ENCODE data around the gene DCDC1. TPM values are rescaled to one million over a fixed set of nuclear protein-coding genes. Genes with fewer than 3 reads are reported as not detected.

Gene DCDC1
- total and polyA plus RNA-seq, 4 experiments from 2014 or later = 0.14 to 0.29 (median 0.17) TPM; not detected in 1

- Mint-ChIP-seq H3K27me3 (no peaks in the 10 kb centered on the region), H3K27ac (peak overlapping the region; percentile 6 to 88 (median 50)), H3K36me3 (peaks cover 0 to 7% of the 10 kb centered on the region in 2 donors), H3K9me3 (peaks cover 0 to 1% (median 0%) of the 10 kb centered on the region in 8 donors), H3K4me3 (peak overlapping the region; percentile 2 to 77 (median 57)), H3K4me1 (peaks cover 39 to 69% (median 55%) of the 10 kb centered on the region in 4 donors)
- no peaks in the 10 kb centered on the region for H3K36me3 ChIP-seq (ENCODE audit: insufficient read depth, low read length)
- H3K9me3 ChIP-seq (ENCODE audit: control insufficient read depth in 1 of 2, low read length in 2 of 2) = no peaks in the 10 kb centered on the region
- DNase-seq = peak; percentile 47 to 65 (median 50)
- H3K4me3 ChIP-seq (ENCODE audit: low read length in 2 of 2) = no peak overlapping the region
- H3K27ac ChIP-seq (ENCODE audit: low read depth, low read length) = no peak overlapping the region
- ChIA-PET POLR2A (ENCODE audit: partially characterized antibody) (no interaction called here), CTCF (ENCODE audit: partially characterized antibody) (no interaction called here)
- no peaks in the 10 kb centered on the region for H3K27me3 ChIP-seq (ENCODE audit: insufficient read depth, low read length)
- peaks cover 51% of the 10 kb centered on the region for H3K4me1 ChIP-seq (ENCODE audit: insufficient read depth, low read length)
- intact Hi-C loops (cut with micrococcal nuclease) = loop anchor here (5.0 kb wide), 3 partner anchors 726 to 1216 kb away; partner anchors contain the start of genes ARL14EP, EIF3M and RCN1
These were observed 2.7 kb downstream of the DCDC1 start for GRCh38 chr11:31366795-31367194.

GRCh38 chr11:31361743-31362142 lies 7.8 kb downstream of the DCDC1 start:
- no peak for DNase-seq
- no peaks in the 10 kb centered on the region for H3K27me3 Mint-ChIP-seq
- peaks cover 22% of the 10 kb centered on the region for H3K4me1 ChIP-seq (ENCODE audit: insufficient read depth, low read length)
- H3K27ac ChIP-seq (ENCODE audit: low read depth, low read length) = no peak overlapping the region
- CTCF ChIA-PET (ENCODE audit: partially characterized antibody) = interaction anchor here (1.0 kb wide), 1 partner anchor 8 kb away, joined by 3 read pairs; the partner anchor contains the start of genes DCDC1 and DNAJC24
- no peaks in the 10 kb centered on the region for H3K36me3 ChIP-seq (ENCODE audit: insufficient read depth, low read length)
- H3K36me3 Mint-ChIP-seq = no peaks in the 10 kb centered on the region
- no peaks in the 10 kb centered on the region for H3K27me3 ChIP-seq (ENCODE audit: insufficient read depth, low read length)
- H3K9me3 ChIP-seq (ENCODE audit: control insufficient read depth in 1 of 2, low read length in 2 of 2) = no peaks in the 10 kb centered on the region
- POLR2A ChIA-PET (ENCODE audit: partially characterized antibody) = no interaction called here
- intact Hi-C loops (cut with micrococcal nuclease) = no loop called here
- H3K9me3 Mint-ChIP-seq = peaks cover 0 to 1% (median 0%) of the 10 kb centered on the region in 8 donors
- H3K4me1 Mint-ChIP-seq = peaks cover 16 to 42% (median 30%) of the 10 kb centered on the region in 4 donors
- H3K4me3 Mint-ChIP-seq = peak overlapping the region in 7 of 8 donors; percentile 22 to 64 (median 55)
- H3K4me3 ChIP-seq (ENCODE audit: low read length in 2 of 2) = no peak overlapping the region
- peak overlapping the region in 4 of 7 donors; percentile 62 to 72 (median 63) for H3K27ac Mint-ChIP-seq

DNA sequence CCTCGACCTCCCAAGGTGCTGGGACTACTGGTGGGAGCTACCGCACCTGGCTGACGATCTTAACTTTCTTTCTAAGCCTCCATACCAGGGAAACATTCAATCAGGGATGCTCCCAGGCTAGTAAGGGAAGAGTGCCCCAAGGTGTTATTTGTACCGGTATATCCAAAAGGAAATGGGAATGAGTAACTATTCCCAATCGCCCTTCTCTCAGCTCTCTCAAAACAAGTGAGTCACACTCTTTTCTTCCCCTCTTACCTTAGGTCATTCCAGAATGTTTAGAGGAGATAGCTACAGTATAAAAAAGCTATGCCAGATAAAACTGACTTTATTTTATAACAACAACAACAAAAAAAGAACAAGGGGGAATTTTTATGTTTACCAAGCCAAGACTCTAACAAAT lies 13.7 kb downstream of the DCDC1 start:
- Mint-ChIP-seq H3K27ac (no peak overlapping the region), H3K4me1 (peaks cover 0 to 5% (median 3%) of the 10 kb centered on the region in 4 donors), H3K36me3 (no peaks in the 10 kb centered on the region), H3K9me3 (no peaks in the 10 kb centered on the region), H3K27me3 (peaks cover 0 to 8% of the 10 kb centered on the region in 2 donors), H3K4me3 (no peak overlapping the region)
- no peak for DNase-seq
- H3K36me3 ChIP-seq (ENCODE audit: insufficient read depth, low read length) = no peaks in the 10 kb centered on the region
- CTCF ChIA-PET (ENCODE audit: partially characterized antibody) = no interaction called here
- intact Hi-C loops (cut with micrococcal nuclease) = no loop called here
- no peak overlapping the region for H3K4me3 ChIP-seq (ENCODE audit: low read length in 2 of 2)
- H3K27me3 ChIP-seq (ENCODE audit: insufficient read depth, low read length) = no peaks in the 10 kb centered on the region
- H3K4me1 ChIP-seq (ENCODE audit: insufficient read depth, low read length) = no peaks in the 10 kb centered on the region
- H3K27ac ChIP-seq (ENCODE audit: low read depth, low read length) = no peak overlapping the region
- no peaks in the 10 kb centered on the region for H3K9me3 ChIP-seq (ENCODE audit: control insufficient read depth in 1 of 2, low read length in 2 of 2)
- POLR2A ChIA-PET (ENCODE audit: partially characterized antibody) = no interaction called here

DNA sequence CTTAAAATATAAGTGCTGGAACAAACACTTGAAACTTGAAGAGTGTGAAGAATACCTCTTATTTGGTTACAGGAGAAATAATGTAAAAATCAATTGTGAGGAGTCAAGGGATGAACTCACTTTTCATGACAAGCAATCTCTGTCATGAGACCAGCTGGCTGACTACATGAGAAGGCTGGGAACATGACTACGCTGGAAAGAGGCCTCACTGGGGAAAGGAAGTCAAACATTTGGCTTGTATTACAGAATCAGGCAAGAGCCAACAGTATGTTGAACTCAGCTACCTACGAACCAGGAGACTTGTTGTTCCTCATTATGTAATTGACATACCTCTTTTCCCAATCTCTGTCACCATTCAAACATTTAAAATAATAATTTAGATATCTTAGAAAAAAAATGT lies 14.4 kb downstream of the DCDC1 start:
- H3K36me3 ChIP-seq (ENCODE audit: insufficient read depth, low read length) = no peaks in the 10 kb centered on the region
- no peaks in the 10 kb centered on the region for H3K4me1 Mint-ChIP-seq
- H3K4me3 ChIP-seq (ENCODE audit: low read length in 2 of 2) = no peak overlapping the region
- H3K4me1 ChIP-seq (ENCODE audit: insufficient read depth, low read length) = no peaks in the 10 kb centered on the region
- ChIA-PET POLR2A (ENCODE audit: partially characterized antibody) (no interaction called here), CTCF (ENCODE audit: partially characterized antibody) (no interaction called here)
- peaks cover 0 to 8% of the 10 kb centered on the region in 2 donors for H3K27me3 Mint-ChIP-seq
- no peak overlapping the region for H3K27ac ChIP-seq (ENCODE audit: low read depth, low read length)
- H3K27me3 ChIP-seq (ENCODE audit: insufficient read depth, low read length) = no peaks in the 10 kb centered on the region
- no peak for DNase-seq
- no peak overlapping the region for H3K4me3 Mint-ChIP-seq
- H3K9me3 ChIP-seq (ENCODE audit: control insufficient read depth in 1 of 2, low read length in 2 of 2) = no peaks in the 10 kb centered on the region
- no peaks in the 10 kb centered on the region for H3K9me3 Mint-ChIP-seq
- no peak overlapping the region for H3K27ac Mint-ChIP-seq
- intact Hi-C loops (cut with micrococcal nuclease) = no loop called here
- H3K36me3 Mint-ChIP-seq = no peaks in the 10 kb centered on the region

DNA sequence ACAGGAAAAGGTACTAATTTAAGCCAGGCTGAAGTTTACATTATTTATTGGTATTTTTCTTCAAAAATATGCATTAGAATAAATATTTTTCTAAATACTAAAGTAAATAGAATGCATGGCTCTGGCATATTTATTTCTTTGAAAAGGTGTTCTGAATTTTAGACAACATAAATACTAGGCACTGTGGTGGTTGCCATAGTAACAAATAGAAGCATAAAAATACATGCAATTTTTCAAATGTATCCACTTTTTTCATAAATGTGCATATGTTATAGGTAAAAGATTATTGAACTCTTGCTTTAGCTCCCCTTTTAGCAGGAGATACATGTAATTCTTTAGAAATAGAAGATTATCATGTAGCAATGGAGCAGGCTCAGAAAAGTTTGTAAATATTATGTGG lies 18.4 kb downstream of the DCDC1 start:
- H3K27me3 Mint-ChIP-seq = peaks cover 5 to 10% of the 10 kb centered on the region in 2 donors
- Histone ChIP-seq H3K4me3 (ENCODE audit: low read length in 2 of 2) (no peak overlapping the region), H3K27me3 (ENCODE audit: insufficient read depth, low read length) (no peaks in the 10 kb centered on the region), H3K4me1 (ENCODE audit: insufficient read depth, low read length) (no peaks in the 10 kb centered on the region), H3K9me3 (ENCODE audit: control insufficient read depth in 1 of 2, low read length in 2 of 2) (no peaks in the 10 kb centered on the region), H3K36me3 (ENCODE audit: insufficient read depth, low read length) (no peaks in the 10 kb centered on the region), H3K27ac (ENCODE audit: low read depth, low read length) (no peak overlapping the region)
- H3K4me1 Mint-ChIP-seq = no peaks in the 10 kb centered on the region
- no peaks in the 10 kb centered on the region for H3K9me3 Mint-ChIP-seq
- intact Hi-C loops (cut with micrococcal nuclease) = no loop called here
- DNase-seq = no peak
- no peaks in the 10 kb centered on the region for H3K36me3 Mint-ChIP-seq
- H3K4me3 Mint-ChIP-seq = no peak overlapping the region
- H3K27ac Mint-ChIP-seq = no peak overlapping the region
- CTCF ChIA-PET (ENCODE audit: partially characterized antibody) = interaction anchor here (2.1 kb wide), 1 partner anchor 10 kb away, joined by 6 read pairs; no protein-coding TSS in a partner anchor
- POLR2A ChIA-PET (ENCODE audit: partially characterized antibody) = no interaction called here

GRCh38 chr11:31340903-31341572 lies 28.5 kb downstream of the DCDC1 start:
- H3K4me1 Mint-ChIP-seq = peaks cover 0 to 7% (median 0%) of the 10 kb centered on the region in 4 donors
- H3K4me3 Mint-ChIP-seq = no peak overlapping the region
- ChIA-PET CTCF (ENCODE audit: partially characterized antibody) (interaction anchor here (0.9 to 2.0 kb wide), 8 partner anchors 11 to 836 kb away, joined by 3 to 6 read pairs (median 4); partner anchors contain the start of genes DCDC1 and DNAJC24), POLR2A (ENCODE audit: partially characterized antibody) (interaction anchor here (1.7 kb wide), 1 partner anchor 29 kb away, joined by 5 read pairs; the partner anchor contains the start of genes DCDC1 and DNAJC24)
- peak; percentile 25 to 37 (median 29) for DNase-seq
- H3K36me3 ChIP-seq (ENCODE audit: insufficient read depth, low read length) = no peaks in the 10 kb centered on the region
- no peaks in the 10 kb centered on the region for H3K36me3 Mint-ChIP-seq
- intact Hi-C loops (cut with micrococcal nuclease) = loop anchor here (5.0 kb wide), 2 partner anchors 531 to 616 kb away; no protein-coding TSS in a partner anchor
- H3K4me3 ChIP-seq (ENCODE audit: low read length in 2 of 2) = no peak overlapping the region
- no peaks in the 10 kb centered on the region for H3K27me3 ChIP-seq (ENCODE audit: insufficient read depth, low read length)
- H3K27ac Mint-ChIP-seq = no peak overlapping the region
- no peaks in the 10 kb centered on the region for H3K9me3 ChIP-seq (ENCODE audit: control insufficient read depth in 1 of 2, low read length in 2 of 2)
- H3K27ac ChIP-seq (ENCODE audit: low read depth, low read length) = no peak overlapping the region
- H3K27me3 Mint-ChIP-seq = peaks cover 9 to 10% of the 10 kb centered on the region in 2 donors
- H3K4me1 ChIP-seq (ENCODE audit: insufficient read depth, low read length) = no peaks in the 10 kb centered on the region
- H3K9me3 Mint-ChIP-seq = peaks cover 0 to 2% (median 0%) of the 10 kb centered on the region in 8 donors

- no peak for DNase-seq
- no peaks in the 10 kb centered on the region for H3K36me3 ChIP-seq (ENCODE audit: insufficient read depth, low read length)
- ChIA-PET POLR2A (ENCODE audit: partially characterized antibody) (no interaction called here), CTCF (ENCODE audit: partially characterized antibody) (no interaction called here)
- Mint-ChIP-seq H3K9me3 (peaks cover 0 to 5% (median 2%) of the 10 kb centered on the region in 8 donors), H3K4me1 (peaks cover 0 to 7% (median 0%) of the 10 kb centered on the region in 4 donors), H3K27me3 (peaks cover 8 to 11% of the 10 kb centered on the region in 2 donors), H3K27ac (no peak overlapping the region), H3K36me3 (no peaks in the 10 kb centered on the region), H3K4me3 (no peak overlapping the region)
- H3K9me3 ChIP-seq (ENCODE audit: control insufficient read depth in 1 of 2, low read length in 2 of 2) = no peaks in the 10 kb centered on the region
- no peaks in the 10 kb centered on the region for H3K4me1 ChIP-seq (ENCODE audit: insufficient read depth, low read length)
- no peak overlapping the region for H3K27ac ChIP-seq (ENCODE audit: low read depth, low read length)
- no peak overlapping the region for H3K4me3 ChIP-seq (ENCODE audit: low read length in 2 of 2)
- no peaks in the 10 kb centered on the region for H3K27me3 ChIP-seq (ENCODE audit: insufficient read depth, low read length)
- intact Hi-C loops (cut with micrococcal nuclease) = no loop called here
These were observed 31.7 kb downstream of the DCDC1 start for GRCh38 chr11:31337806-31338205.
